ENCODE results near the gene SLC25A39.

DNA sequence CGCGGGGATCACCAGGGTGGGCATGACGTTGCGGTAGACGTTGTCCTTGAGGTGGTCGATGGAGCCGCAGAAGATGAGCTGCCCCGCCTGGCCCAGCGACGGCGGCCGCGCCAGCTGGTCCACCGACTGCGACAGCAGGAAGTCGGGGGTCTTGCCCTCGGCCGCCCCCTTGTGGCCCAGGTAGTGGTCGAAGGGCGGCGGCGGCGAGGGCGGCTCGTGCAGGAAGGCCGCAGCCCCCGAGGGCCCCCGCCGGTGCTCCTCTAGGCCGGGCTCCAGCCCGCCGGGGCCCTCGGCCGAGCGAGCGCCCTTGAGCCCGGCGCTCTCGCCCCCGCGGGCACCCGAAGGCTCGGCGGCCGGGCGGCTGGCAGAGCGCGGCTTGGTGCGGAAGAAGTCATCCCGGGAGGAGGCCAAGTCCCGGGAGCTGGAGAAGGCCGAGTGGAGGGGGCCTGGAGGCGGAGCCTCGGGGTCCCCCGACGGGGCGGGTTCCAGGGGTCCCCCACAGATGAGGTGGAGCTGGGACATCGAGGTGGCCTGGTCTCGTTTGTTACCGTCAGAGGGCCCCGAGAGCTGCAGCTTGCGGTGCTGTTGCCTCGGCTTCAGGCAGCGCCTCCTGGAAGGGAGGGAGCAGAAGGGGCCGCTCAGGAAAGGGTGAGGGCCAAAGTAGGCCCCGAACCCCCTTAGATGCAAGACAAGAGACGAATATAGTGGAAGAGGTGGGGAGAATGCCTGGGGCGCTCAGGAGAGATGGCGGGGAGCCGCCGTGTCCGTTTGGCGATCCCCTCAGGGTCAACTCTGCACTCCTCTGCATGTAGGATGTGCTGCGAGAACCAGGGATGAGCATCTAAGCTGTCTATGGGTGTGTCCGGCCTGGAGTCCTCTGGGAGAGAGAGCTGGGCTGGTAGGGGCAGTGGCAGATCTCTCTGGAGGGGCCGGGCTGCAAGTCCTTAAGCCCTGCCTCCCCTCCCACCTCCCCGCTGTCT, 30.2 kb upstream of the SLC25A39 start:
- TF ChIP-seq, protein P1, sequence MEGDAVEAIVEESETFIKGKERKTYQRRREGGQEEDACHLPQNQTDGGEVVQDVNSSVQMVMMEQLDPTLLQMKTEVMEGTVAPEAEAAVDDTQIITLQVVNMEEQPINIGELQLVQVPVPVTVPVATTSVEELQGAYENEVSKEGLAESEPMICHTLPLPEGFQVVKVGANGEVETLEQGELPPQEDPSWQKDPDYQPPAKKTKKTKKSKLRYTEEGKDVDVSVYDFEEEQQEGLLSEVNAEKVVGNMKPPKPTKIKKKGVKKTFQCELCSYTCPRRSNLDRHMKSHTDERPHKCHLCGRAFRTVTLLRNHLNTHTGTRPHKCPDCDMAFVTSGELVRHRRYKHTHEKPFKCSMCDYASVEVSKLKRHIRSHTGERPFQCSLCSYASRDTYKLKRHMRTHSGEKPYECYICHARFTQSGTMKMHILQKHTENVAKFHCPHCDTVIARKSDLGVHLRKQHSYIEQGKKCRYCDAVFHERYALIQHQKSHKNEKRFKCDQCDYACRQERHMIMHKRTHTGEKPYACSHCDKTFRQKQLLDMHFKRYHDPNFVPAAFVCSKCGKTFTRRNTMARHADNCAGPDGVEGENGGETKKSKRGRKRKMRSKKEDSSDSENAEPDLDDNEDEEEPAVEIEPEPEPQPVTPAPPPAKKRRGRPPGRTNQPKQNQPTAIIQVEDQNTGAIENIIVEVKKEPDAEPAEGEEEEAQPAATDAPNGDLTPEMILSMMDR (IDR thresholded peaks at IDR 0.05): no peak
- TF ChIP-seq POLR2AphosphoS5 (IDR thresholded peaks at IDR 0.05; ENCODE audit: low read depth, low read length): no peak
- no peak for TF ChIP-seq YY1 (IDR thresholded peaks at IDR 0.05; ENCODE audit: low read depth)
- no peak for TF ChIP-seq SIN3A (IDR thresholded peaks at IDR 0.05; ENCODE audit: borderline replicate concordance, low read depth, low read length)
- no peak for TF ChIP-seq TAF1 (IDR thresholded peaks at IDR 0.05; ENCODE audit: borderline replicate concordance, low read depth, low read length)
- TF ChIP-seq, protein P2, sequence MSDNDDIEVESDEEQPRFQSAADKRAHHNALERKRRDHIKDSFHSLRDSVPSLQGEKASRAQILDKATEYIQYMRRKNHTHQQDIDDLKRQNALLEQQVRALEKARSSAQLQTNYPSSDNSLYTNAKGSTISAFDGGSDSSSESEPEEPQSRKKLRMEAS (IDR thresholded peaks at IDR 0.05; ENCODE audit: low read depth): no peak

All from SK-N-SH (cell line).